Measurements from ENCODE around the gene INPP4B. TPM values are rescaled to one million over a fixed set of nuclear protein-coding genes. Genes with fewer than 3 reads are reported as not detected.

INPP4B gene
- polyA plus RNA-seq, 1 experiment = 18.1 TPM

DNA sequence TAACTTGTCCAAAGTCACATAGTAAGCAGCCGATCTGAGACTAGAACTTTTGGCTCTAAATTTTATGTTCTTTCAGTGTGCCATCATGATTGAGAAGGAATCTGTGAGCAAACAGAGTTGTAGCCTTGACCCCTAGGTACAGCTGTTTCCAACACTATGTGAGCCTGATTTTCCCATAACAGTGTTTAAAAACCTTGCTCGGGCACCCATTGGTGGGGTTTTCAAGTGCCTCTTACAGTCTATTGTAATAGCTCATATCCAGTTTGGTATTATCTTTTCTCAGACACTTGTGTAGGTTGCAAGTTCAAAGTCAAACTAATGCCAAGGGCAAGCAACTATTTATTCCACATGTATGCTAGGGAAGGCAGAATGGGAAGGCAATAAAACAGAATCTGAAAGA is 467.9 kb downstream of the INPP4B start:
- TF ChIP-seq, protein P1, sequence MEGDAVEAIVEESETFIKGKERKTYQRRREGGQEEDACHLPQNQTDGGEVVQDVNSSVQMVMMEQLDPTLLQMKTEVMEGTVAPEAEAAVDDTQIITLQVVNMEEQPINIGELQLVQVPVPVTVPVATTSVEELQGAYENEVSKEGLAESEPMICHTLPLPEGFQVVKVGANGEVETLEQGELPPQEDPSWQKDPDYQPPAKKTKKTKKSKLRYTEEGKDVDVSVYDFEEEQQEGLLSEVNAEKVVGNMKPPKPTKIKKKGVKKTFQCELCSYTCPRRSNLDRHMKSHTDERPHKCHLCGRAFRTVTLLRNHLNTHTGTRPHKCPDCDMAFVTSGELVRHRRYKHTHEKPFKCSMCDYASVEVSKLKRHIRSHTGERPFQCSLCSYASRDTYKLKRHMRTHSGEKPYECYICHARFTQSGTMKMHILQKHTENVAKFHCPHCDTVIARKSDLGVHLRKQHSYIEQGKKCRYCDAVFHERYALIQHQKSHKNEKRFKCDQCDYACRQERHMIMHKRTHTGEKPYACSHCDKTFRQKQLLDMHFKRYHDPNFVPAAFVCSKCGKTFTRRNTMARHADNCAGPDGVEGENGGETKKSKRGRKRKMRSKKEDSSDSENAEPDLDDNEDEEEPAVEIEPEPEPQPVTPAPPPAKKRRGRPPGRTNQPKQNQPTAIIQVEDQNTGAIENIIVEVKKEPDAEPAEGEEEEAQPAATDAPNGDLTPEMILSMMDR (IDR thresholded peaks at IDR 0.05; ENCODE audit: insufficient read depth, low read depth, low read length) = no peak
- H3K4me3 ChIP-seq (ENCODE audit: low read depth, low read length) = no peak overlapping the region
- no peak for DNase-seq (ENCODE audit: low read depth)
- POLR2A ChIA-PET = interaction anchor here (0.7 to 0.8 kb wide), 2 partner anchors 27 to 43 kb away, joined by 4 to 5 read pairs; no protein-coding TSS in a partner anchor
- H3K36me3 ChIP-seq (ENCODE audit: control insufficient read depth, insufficient read depth, low read length) = no peaks in the 10 kb centered on the region
- H3K27me3 ChIP-seq (ENCODE audit: control insufficient read depth, insufficient read depth, low read length) = no peaks in the 10 kb centered on the region
- CTCF ChIA-PET = interaction anchor here (2.1 to 2.7 kb wide), 2 partner anchors 11 to 25 kb away, joined by 7 to 15 read pairs; no protein-coding TSS in a partner anchor

- CTCF ChIA-PET = interaction anchor here (2.1 to 2.7 kb wide), 2 partner anchors 11 to 24 kb away, joined by 7 to 15 read pairs; no protein-coding TSS in a partner anchor
- Histone ChIP-seq H3K36me3 (ENCODE audit: control insufficient read depth, insufficient read depth, low read length) (no peaks in the 10 kb centered on the region), H3K27me3 (ENCODE audit: control insufficient read depth, insufficient read depth, low read length) (no peaks in the 10 kb centered on the region), H3K4me3 (ENCODE audit: low read depth, low read length) (no peak overlapping the region)
- TF ChIP-seq, protein P1 (IDR thresholded peaks at IDR 0.05; ENCODE audit: insufficient read depth, low read depth, low read length) = no peak
- POLR2A ChIA-PET = interaction anchor here (0.7 to 0.8 kb wide), 2 partner anchors 27 to 42 kb away, joined by 4 to 5 read pairs; no protein-coding TSS in a partner anchor
- no peak for DNase-seq (ENCODE audit: low read depth)
Observed at GRCh38 chr4:142377342-142378091, 468.6 kb downstream of the INPP4B start.

GRCh38 chr4:142376204-142376603 is 469.9 kb downstream of the INPP4B start:
- TF ChIP-seq, protein P1 (IDR thresholded peaks at IDR 0.05; ENCODE audit: insufficient read depth, low read depth, low read length) = no peak
- Histone ChIP-seq H3K27me3 (ENCODE audit: control insufficient read depth, insufficient read depth, low read length) (no peaks in the 10 kb centered on the region), H3K36me3 (ENCODE audit: control insufficient read depth, insufficient read depth, low read length) (no peaks in the 10 kb centered on the region), H3K4me3 (ENCODE audit: low read depth, low read length) (no peak overlapping the region)
- CTCF ChIA-PET = no interaction called here
- DNase-seq (ENCODE audit: low read depth) = no peak
- POLR2A ChIA-PET = no interaction called here

GRCh38 chr4:142373610-142374009 is 472.5 kb downstream of the INPP4B start:
- ChIA-PET POLR2A (no interaction called here), CTCF (interaction anchor here (0.9 to 2.3 kb wide), 3 partner anchors 33 to 467 kb away, joined by 3 to 9 read pairs (median 3); no protein-coding TSS in a partner anchor)
- DNase-seq (ENCODE audit: low read depth) = no peak

More at GRCh38 chr4:142373610-142374009, 472.5 kb downstream of the INPP4B start:
- no peak overlapping the region for H3K4me3 ChIP-seq (ENCODE audit: low read depth, low read length)
- TF ChIP-seq, protein P1 (IDR thresholded peaks at IDR 0.05; ENCODE audit: insufficient read depth, low read depth, low read length) = no peak
- H3K27me3 ChIP-seq (ENCODE audit: control insufficient read depth, insufficient read depth, low read length) = no peaks in the 10 kb centered on the region
- H3K36me3 ChIP-seq (ENCODE audit: control insufficient read depth, insufficient read depth, low read length) = no peaks in the 10 kb centered on the region
